ENCODE measurements around the gene PCP4L1. TPM values are rescaled to one million over a fixed set of nuclear protein-coding genes. Genes with fewer than 3 reads are reported as not detected.
"Not testable (repeated sequence)": the region's sequence is repeated elsewhere in the genome, so short reads cannot be mapped to it uniquely, and the experiment has no call there.

PCP4L1 gene
- total RNA-seq, 1 donor: not detected

GRCh38 chr1:161218301-161219077, 40.1 kb upstream of the PCP4L1 start:
- TF ChIP-seq CTCF (IDR thresholded peaks at IDR 0.05; ENCODE audit: insufficient read depth, low read length): no peak
- H3K4me3 ChIP-seq (ENCODE audit: low read depth, low read length): no peak overlapping the region
- DNase-seq (ENCODE audit: low read depth): no peak

DNA sequence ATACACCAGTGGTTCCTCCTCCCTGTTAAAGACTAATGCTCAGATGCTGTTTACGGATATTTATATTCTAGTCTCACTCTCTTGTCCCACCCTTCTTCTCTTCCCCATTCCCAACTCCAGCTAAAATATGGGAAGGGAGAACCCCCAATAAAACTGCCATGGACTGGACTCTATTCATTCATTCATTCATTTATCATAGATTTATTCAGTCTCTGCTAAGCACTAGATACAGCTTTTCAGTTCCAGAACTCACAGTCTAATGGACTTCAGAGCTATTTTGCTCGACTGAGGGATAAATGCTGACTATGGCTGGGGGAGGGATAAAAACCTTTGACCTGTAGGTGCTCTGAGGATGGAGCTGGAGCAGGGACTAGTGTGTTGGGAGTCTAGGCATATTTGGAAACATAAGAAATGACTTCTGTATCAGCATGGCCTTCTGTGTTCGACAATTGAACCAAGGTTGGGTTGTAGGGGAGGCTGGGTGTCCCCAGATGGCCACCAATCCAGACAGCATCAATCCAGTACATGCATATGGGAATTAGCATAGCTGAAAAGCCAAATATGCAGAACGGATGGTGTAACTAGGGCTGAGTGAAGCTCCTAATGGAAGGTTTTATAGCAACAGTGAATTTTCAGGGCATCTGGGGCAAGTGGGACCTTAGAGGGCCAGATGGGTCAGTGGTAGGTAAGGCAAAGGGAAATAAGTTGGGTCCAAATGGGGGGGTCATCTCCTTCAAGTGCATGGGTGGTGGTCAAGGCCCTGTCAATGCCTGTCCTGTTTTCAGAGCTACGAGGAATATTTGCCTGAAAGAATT, 39.3 kb upstream of the PCP4L1 start:
- DNase-seq (ENCODE audit: low read depth): no peak
- H3K4me3 ChIP-seq (ENCODE audit: low read depth, low read length): no peak overlapping the region
- no peak for TF ChIP-seq CTCF (IDR thresholded peaks at IDR 0.05; ENCODE audit: insufficient read depth, low read length)

GRCh38 chr1:161220002-161220401, 38.5 kb upstream of the PCP4L1 start:
- H3K4me3 ChIP-seq (ENCODE audit: low read depth, low read length): no peak overlapping the region
- DNase-seq (ENCODE audit: low read depth): no peak
- TF ChIP-seq CTCF (IDR thresholded peaks at IDR 0.05; ENCODE audit: insufficient read depth, low read length): no peak

DNA sequence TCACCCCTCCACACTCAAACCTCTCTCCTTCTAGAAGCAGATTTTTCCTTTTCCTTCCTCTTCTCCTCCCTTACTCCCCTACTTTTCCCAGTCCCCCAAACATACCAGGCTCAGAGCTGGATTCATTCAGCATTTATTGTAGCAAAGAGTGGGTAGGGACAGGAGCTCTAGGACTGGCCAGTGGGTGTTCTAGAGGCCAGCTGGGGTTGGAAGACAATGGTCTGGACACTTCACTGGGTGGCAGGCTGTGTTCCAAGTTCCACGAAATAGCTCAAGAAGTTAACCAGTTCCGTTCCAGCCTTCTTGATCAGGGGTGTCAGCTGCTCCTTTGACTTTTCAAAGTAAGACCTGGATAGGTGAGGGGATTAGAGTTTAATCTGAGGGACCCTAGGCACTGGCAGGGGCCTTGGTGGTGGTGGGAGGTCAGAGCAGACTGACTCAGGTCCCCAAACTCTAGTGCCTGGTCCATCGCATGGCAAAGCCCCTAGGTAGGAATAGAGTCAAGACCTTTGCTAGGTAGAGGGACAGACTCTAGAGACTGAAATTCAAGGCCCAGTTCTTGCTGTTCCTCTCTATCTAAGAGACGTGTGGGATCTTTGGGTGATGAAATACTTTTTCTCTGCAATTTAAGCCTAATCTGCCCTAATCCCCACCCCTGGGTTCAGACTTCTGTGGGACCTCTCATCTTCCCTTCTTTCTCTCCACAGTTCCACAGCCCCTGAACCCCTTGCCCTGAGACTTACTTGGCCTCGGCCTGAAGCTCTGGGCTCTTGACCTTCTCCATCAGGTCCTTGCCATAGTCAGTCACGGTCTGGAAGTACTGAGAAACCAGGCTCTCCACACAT, 36.1 kb upstream of the PCP4L1 start:
- H3K4me3 ChIP-seq (ENCODE audit: low read depth, low read length): no peak overlapping the region
- TF ChIP-seq CTCF (IDR thresholded peaks at IDR 0.05; ENCODE audit: insufficient read depth, low read length): no peak
- DNase-seq (ENCODE audit: low read depth): no peak

DNA sequence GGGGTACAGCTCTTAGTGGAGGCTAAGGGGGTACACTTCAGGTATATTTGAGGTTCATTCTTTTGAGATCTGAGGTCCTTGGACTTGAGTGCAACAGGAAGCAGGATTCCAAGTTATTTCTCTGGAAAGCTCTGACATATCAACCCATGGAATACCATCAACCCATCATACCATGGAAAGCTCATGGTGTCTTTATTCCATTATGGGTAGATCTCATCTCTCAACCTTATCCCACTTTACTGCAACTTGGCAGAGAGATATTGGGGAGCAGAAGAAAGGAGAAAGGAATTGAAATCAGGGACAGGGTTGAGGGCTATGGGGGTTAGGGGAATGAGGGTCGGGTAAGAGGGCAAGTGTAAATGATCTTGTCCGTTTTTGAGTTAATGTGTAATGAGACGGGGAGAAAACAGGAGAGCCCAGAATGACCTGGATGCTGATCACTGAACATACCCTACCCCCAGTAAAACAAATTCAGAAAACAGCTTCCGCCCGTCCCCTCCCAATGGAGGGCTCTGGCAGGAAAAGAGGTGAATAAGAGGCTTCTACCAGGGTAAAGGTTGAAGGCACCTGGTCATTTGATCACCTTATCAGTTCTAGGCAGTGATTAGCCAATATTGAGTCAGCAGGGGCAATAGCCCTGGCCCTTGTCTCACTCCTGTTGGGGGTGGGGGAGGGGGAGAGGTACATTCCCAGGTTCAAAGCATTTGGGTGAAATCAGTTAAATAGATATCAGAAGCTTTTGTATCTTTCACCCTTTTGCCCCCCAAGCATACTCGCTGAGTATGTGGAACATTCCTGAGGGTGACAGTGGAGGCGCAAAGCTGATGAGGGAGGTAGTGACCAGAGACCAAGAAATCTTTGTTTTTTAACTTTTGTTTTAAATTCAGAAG, 34.5 kb upstream of the PCP4L1 start:
- no peak for DNase-seq (ENCODE audit: low read depth)
- no peak for TF ChIP-seq CTCF (IDR thresholded peaks at IDR 0.05; ENCODE audit: insufficient read depth, low read length)
- H3K4me3 ChIP-seq (ENCODE audit: low read depth, low read length): no peak overlapping the region

DNA sequence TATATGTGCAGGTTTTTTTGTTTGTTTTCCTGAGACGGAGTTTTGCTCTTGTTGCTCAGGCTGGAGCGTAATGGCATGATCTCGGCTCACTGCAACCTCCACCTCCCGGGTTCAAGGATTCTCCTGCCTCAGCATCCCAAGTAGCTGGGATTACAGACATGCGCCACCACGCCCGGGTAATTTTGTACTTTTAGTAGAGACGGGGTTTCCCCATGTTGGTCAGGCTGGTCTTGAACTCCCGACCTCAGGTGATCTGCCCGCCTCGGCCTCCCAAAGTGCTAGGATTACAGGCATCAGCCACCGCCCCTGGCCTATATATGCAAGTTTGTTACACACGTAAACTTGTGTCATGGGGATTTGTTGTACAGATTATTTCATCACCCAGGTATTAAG, 33.9 kb upstream of the PCP4L1 start:
- not testable (repeated sequence) for DNase-seq (ENCODE audit: low read depth); H3K4me3 ChIP-seq (ENCODE audit: low read depth, low read length)

Measured in fibroblast of the aortic adventitia (primary cell).